Head of caudate nucleus (tissue), 42 donors: Measurements from ENCODE around the gene ATXN7L3.
"Not testable (repeated sequence)": the region's sequence is repeated elsewhere in the genome, so short reads cannot be mapped to it uniquely, and the experiment has no call there.

Experiments used
- DNase-seq, 42 donors: peaks; one replicate each; pipeline versions ENCODE4 v3.0.0 to v3.0.0-alpha.2; 2020 to 2021; ENCODE audit warnings: mixed read lengths in 7 of 42
- intact Hi-C: fragments of 100-400 bp; cut with DNase I; formaldehyde crosslinking; loops from one replicate; pipeline ENCODE4 v1.15.0; 2022

The ATXN7L3 gene, protein sequence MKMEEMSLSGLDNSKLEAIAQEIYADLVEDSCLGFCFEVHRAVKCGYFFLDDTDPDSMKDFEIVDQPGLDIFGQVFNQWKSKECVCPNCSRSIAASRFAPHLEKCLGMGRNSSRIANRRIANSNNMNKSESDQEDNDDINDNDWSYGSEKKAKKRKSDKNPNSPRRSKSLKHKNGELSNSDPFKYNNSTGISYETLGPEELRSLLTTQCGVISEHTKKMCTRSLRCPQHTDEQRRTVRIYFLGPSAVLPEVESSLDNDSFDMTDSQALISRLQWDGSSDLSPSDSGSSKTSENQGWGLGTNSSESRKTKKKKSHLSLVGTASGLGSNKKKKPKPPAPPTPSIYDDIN

DNA sequence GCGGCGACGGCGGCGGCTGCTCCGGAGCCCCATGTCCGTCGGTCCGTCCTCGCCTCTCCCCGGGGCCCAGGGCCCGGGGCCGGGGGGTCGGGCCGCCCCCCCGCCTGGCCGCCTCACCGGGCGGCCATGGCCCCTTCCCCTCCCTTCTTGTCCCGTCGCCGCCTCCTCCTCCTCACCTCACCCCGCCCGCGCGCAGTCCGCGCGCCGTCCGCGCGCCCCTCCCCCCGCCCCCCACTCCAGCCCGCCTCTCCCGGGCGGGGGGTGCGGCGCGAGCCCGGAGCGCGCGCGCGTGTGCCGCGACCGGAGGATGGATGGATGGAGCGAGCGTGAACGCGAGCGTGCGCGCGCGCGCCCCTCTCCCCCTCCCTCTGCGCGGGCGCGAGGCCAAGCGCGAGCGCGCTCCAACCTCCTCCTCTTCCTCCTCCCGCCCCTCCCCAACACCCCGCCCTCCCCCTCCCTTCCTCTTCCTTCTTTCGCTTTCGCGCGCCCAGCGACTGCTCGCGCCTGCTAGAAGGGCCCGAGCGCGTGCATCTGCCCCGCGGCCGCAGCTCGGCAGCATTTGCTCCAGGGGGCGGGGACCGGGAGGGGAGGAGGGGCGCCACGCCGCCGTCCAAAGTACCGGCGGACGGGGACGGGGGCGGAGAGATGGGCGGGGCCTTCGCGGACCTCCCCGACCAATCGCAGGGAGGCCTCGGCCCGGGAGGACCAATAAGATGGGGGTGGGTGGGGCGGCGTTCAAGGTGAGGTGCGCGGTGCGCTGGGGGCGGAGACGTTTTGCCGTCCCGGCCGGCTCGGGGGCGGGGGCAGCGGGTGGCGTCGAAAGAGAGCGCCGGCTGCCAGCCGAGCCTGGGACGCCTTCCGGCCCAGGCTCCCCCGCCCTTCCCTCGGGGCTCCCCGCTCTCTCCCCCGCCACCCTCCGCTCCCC is at the start of gene ATXN7L3:
Gene ATXN7L3 (minus strand): TSS at position 332 of the 925 bp plus-strand sequence. CDS start 1,814 bp downstream, outside the sequence.
- intact Hi-C loops, result no loop called here
- DNase-seq, result peak; percentile 92 to 99 (median 97)

DNA sequence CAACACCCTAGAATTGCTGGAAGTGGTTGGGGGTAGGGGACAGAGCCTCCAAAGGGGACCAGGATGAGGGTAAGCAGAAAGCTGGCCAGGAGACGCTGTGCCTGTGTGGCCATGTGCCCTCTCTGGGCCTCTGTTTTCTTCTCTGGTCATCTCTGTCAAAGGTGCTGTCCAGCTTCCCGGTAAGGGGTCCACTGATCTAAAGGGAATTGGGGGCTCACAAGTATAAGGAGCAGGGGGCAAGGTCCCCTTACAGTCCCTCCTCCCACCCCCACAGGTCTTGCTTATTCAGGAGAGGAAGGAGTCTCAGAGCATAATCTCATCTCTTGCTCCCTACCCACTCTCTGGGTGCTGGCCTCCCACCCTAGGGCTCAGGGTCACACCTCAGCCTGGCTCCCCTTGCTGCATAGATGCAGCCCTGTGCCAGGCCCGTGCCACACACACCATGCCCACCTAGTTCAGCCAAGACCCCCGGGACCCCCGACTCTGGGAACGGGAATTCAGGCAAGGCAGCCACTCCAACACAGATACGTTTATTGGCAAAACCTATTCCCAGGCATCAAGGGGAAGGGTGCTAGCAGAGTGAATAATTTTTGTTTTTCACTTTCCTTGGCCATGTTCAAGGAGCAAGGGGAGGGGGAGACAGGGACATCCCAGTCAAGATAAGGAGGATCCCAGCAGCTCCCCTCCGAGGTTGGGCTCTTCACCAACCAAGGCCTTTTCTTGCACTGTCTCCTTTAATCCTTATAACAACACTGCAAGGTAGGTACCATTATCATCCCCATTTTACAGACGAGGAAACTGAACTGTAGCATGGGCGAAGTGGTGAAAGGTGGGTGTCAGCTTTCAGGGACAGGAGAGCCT is 48.4 kb upstream of the ATXN7L3 start:
- intact Hi-C loops, result no loop called here
- no peak for DNase-seq

DNA sequence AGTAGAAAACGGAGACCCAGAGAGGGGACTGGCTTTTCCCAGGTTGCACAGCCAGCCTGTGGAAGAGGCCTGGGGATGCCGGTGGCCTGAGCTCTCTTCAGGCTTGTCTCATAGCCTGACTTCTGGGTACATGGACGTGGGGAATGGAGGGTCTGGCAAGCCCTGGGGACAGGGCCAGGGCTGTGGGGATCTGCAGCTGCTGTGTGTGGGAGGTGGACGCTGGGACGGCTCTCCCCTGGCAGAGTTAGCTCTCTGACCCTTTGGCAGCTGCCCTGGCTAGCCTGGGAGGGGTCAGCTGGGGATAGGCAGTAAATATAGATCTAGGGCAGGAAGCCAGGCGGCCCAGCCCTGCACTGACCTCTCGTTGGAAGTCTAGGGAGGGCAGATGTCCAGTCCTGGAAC is 47.8 kb upstream of the ATXN7L3 start:
- no peak for DNase-seq
- intact Hi-C loops, result no loop called here

DNA sequence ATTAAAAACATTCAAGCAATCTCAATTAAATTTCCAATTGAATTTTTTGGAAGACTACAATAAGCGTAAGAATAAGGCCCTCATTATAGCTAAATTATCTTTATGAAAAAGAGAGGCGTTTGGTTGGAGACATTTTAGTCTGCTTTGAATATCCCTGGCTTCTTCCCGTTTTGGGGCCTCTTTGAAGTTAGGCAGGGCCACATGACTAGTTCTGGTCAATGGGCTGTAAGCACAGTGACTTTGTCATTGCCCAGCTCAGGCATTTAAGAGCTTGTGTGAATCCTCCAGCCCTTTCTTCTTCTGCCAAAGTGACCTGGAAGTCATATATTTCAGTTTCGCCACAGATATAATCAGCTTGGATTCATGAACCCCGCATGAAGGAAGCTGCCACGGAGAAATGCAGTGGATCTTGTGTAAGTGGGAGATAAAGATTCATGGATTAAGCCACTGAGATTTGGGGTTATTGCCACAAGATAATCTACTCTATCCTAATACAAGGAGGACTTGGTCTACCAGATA is 41.5 kb upstream of the ATXN7L3 start:
- intact Hi-C loops, result no loop called here
- peak in 9 of 42 donors; percentile 7 to 29 (median 14) for DNase-seq

DNA sequence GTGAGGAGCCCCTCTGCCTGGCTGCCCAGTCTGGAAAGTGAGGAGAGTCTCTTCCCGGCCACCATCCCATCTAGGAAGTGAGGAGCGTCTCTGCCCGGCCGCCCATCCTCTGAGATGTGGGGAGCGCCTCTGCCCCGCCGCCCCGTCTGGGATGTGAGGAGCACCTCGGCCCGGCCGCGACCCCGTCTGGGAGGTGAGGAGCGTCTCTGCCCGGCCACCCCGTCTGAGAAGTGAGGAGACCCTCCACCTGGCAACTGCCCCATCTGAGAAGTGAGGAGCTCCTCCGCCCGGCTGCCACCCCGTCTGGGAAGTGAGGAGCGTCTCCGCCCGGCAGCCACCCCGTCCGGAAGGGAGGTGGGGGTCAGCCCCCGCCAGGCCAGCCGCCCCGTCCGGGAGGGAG is 38.2 kb upstream of the ATXN7L3 start:
- intact Hi-C loops, result not testable (repeated sequence)

DNA sequence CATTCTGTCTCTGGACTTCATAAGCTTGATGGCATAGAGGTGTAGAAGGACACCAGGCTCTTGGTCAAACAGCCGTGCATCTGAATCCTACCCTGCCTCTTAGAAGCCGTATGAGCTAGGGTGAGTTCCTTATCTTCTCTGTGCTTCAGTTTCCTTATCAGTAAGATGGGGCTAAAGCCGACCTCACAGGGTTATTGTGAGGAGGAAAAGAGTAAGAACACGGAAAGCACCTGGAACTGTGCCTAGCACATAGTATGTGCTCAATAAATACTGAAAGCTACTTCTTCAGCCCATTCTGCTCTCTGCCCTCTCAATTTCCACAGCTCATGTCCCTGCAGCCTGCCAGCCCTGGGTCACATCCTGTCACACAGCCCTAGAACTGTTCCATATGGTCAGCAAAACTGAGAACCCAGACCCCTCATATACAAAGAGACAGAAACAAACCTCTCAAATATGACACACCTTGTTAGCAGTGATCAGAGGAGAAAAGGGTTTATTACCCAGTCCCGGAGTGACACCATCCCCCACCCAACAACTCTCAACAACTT is 36.8 kb upstream of the ATXN7L3 start:
- intact Hi-C loops, result no loop called here
- no peak for DNase-seq

More for the DNA sequence above, 38.2 kb upstream of the ATXN7L3 start:
- DNase-seq, result not testable (repeated sequence)

DNA sequence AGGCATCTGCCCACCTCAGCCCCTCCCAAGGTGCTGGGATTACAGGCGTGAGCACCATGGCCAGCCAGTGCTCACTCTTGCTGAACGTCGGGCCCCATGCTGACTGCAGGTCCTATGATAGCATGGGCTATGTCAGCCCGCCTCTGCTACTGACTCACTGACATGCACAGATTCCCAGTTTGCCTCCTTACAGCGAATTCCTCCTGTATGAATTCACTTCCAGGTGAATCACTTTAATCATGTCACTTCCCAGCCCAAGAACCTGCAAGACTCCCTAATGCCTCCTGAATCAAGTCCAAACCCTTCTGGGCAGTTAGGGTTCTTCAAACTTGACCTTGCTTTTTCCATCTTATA is 35.9 kb upstream of the ATXN7L3 start:
- intact Hi-C loops, result no loop called here
- DNase-seq, result no peak

DNA sequence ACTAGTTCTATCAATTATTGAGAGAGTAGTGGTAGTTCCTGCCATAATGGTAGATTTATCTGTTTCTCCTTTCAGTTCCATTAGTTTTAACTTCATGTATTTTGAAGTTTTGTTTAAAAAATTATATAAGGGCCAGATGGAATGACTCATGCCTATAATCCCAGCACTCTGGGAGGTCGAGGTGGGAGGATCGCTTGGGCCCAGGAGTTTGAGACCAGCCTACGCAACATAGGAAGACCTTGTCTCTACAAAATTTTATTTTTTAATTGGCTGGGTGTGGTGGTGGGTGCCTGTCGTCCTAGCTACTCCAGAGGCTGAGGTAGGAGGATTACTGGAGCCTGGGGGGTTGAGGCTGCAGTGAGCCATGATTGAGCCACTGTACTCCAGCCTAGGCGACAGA is 33.9 kb upstream of the ATXN7L3 start:
- peak in 2 of 42 donors; percentile 22 to 41 for DNase-seq
- intact Hi-C loops, result no loop called here

DNA sequence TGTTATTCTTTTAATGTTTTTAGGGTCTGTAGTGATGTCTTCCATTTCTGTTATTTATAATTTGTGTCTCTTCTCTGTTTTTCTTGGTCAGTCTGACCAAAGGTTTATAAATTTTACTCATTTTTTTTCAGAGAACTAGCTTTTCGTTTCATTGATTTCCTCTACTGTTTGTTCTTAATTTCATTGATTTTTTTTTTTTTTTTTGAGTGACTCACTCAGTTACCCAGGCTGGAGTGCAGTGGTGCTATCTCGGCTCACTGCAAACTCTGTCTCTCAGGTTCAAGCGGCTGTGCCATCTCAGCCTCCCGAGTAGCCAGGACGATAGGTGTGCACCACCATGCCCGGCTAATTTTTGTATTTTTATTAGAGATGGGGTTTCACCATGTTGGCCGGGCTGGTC is 32.4 kb upstream of the ATXN7L3 start:
- intact Hi-C loops, result no loop called here
- no peak for DNase-seq

DNA sequence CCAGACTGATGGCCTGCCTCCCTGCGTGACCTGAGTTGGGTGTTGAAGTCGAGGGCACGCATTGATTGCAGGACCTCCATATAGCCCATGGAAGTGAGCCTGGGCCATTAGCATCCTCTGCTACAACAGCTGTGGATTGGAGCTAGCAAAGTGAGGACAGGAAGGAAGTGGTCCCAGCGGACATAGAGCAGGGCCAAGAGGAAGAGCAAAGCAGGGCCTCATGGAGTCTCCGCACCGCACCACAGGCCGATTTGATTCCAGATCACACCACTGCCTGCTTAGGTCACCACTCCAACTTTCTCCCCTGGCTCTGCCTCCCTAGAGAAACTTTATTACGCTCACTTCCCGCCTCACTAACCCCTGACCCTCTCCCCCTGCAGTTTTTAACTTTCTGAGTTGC is 30.5 kb upstream of the ATXN7L3 start:
- intact Hi-C loops, result no loop called here

DNA sequence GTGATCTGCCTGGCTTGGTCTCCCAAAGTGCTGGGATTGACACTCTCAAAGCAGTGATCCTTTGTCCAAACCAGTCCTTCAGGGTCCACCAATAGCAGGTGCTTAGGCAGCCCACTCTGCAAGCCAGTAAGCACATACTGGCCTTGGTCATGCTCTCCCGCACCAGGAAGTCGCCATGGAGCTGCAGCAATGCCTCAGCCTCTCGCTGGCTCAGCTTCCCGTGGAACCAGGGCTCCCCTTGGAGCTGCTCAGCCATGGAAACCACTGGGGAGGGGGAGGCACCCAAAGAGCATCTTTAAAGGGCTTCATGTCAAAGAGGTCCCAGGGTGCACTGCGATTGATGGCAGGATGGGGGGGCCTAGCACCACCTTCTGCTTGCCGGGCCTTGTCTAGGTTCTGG is 29.4 kb upstream of the ATXN7L3 start:
- DNase-seq, result no peak
- intact Hi-C loops, result no loop called here

More for the DNA sequence above, 30.5 kb upstream of the ATXN7L3 start:
- DNase-seq, result no peak

DNA sequence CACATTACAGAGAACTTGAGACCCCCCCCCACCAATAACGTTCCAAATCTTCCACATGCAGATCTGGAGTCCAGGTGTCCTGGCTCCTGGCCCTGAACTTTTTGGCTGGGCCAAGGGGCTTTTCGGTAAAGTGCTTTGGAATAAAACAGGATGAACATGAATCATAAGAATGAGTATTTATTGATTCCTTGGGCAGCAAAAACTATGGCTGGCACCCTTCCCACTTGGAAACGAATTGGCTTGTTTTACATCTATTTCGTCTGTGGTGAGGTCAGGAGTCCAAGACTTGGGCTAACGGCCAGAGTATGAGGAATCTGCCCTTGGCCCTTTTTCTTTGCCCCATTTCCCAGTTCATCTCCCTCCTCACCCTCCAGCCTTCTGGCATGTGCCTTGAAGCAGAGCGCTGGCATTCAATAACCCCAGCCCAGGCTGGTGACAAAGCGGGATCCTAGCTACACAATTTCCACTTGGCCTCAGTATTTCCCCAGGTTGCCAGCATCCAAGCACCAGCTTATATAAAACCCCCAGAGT is 23.9 kb upstream of the ATXN7L3 start:
- peak in 11 of 42 donors; percentile 21 to 71 (median 31) for DNase-seq
- intact Hi-C loops, result no loop called here

DNA sequence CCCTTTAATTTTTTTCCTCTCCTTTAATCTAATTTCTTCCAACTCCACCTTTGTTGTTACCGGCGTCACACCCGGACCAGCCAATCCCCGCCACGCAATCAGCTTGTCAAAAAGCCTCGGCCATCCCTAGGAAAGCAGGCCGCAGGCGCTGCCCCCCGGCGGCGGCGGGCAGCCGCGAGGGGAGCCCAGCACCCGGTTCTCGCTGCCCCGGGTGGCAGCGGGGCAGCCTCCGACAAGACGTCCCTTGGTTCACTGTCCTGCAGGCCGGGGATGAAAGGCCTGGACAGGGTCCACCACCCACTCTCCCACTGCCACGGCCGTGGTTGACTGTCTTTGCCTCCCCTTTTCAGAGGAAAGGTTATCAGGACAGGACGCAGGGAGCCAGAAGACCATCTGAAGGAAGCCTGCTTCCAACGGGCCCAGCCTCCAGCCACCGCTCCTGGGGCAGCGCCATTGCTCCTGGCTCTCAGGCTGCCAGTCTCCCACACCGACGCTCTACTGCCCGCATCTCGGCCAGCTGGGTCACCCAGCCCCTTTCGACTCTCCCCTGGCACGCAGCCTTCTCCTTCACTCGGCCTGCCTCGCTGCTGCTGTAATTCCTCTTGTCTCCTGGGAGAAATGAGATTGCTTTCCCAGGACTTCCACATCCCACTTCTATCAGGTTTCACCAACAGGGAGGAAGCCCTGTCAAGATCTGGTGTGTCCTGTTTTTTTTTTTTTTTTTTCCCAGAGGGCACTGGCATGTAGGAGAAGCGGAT is 22.6 kb upstream of the ATXN7L3 start:
- DNase-seq, result peak; percentile 78 to 94 (median 87)

DNA sequence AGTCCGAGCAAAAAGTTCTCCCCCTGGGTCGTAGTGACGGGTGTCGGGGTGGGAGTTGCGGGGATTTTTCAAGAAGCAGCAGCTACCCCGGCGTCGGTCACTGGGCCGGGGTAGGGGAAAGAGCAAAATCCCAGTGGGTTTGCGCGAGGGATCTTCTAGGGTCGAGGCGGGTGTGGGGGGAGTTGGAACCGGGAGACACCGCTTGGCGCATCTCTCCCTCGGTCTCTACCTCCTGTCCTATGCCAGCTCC is 22.1 kb upstream of the ATXN7L3 start:
- intact Hi-C loops, result no loop called here
- DNase-seq, result peak in 4 of 42 donors; percentile 27 to 59 (median 40)

More for the DNA sequence above, 22.6 kb upstream of the ATXN7L3 start:
- intact Hi-C loops, result no loop called here

DNA sequence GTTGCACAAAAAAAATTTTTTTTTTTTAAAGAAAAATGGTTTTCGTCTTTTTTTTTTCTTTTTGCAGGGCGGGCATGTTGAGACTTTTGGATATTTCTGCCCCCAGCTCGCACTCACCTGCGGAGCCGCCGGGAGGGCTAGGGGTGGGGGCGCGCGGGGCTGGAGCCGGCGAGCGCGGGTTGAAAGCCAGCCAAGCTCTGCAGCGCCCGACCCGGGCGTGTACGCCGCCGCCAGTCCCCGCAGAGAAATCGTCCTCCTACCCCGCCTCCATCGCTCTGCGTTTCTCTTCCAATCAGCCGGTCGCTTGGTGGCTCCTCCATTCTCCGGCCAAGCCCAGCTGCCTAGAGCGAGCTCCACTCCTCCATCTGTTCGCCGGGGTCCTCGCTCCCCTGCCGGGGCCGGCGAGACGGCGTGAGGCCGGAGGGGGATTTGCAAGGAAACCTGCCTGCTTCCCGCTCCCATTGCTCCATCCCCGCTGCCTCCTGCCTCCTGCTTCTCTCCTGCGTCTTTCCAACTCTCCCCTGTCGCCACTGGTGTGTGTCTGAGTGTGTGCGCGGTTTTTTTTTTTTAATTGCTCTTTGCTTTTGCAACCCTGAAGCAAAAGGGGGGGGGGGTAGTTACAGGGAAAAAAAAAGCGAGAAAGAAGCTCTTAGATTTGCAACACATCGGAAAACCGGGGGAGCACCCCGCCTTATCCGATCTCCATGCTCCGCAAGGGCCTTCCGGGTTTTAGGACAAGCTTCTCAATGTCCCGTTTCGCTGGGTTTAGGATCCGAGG is 21.6 kb upstream of the ATXN7L3 start:
- DNase-seq, result peak; percentile 49 to 92 (median 82)
- intact Hi-C loops, result no loop called here

DNA sequence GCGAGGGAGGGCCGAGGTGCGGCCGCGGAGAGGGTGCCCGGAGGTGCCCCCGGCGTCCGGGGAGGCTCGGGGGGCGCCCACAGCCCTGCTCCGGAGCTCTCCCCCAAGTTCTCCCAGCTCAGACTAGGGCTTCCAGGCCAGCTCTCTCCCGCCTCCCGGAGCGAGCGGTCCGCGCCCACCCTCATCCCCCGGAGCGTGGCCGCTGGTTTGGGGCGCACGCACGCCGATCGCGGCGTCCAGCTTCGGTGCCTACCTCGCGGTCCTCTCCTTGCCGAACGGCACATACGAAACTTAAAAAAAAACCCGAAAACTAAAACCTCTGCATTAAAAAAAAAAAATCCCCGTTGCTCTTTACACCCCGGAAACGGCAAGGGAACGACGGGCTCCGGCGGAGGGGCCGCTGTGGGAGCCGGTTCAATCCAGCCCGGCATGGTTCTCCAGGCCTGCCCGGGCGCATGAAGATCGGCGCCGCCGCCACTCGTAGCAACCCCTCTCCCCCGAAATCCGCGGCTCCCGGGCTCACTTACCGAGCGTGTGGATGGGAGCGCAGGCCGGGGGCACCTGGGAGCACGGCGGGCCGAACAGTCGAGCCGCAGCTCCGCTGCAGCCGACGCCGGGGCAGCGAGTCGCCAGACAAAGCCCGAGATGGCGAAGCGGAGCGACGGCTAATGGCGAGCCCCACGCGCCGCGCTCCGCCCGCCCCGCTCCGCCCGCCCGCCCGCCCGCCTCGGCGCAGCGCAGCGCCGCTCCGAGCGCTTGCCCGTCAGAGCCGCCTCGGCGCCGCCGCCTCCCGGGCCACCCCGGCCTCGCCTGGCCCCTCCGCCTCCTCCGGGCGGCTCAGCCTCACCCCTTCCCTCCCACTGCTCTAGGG is 20.8 kb upstream of the ATXN7L3 start:
- peak in 38 of 42 donors; percentile 37 to 80 (median 62) for DNase-seq
- intact Hi-C loops, result no loop called here
